A673 (cell line): ENCODE results near the gene NKD2. TPM values are rescaled to one million over a fixed set of nuclear protein-coding genes. Genes with fewer than 3 reads are reported as not detected.

Experiments
- BruUV-seq: library from RNA; stranded (reverse); fragments of 400-500 nt; replicated peaks from 2 replicates; lab custom pipeline; 2021; lab: Mats Ljungman, UMichigan
- CTCF ChIA-PET: fragments of 300-600 bp; sonication (Branson Sonifier 250); formaldehyde crosslinking; loops from one replicate; lab custom pipeline; 2022; ENCODE audit warnings: antibody characterized with exemption; lab: Charles Lee
- POLR2A ChIA-PET: fragments of 300-600 bp; sonication (Branson Sonifier 250); formaldehyde crosslinking; loops from one replicate; lab custom pipeline; 2022; ENCODE audit warnings: antibody characterized with exemption; ENCODE audit not compliant: low non-redundant PET; lab: Charles Lee
- DNase-seq: peaks from one replicate; pipeline ENCODE4 v3.0.0-alpha.2; 2015; ENCODE audit warnings: low spot score
- H3K27ac ChIP-seq: fragments of 200-600 bp; sonication (generic); 2 replicates; pipeline ENCODE4 v1.5.1; 2016; ENCODE audit warnings: mixed run types, low read depth, mild to moderate bottlenecking, mixed read lengths, antibody characterized with exemption, low read length; ENCODE audit not compliant: poor library complexity, severe bottlenecking
- H3K27me3 ChIP-seq: fragments of 200-600 bp; sonication (generic); replicated peaks from 2 replicates; pipeline ENCODE4 v1.6.1; 2017; ENCODE audit warnings: mixed run types, low read depth, mild to moderate bottlenecking, mixed read lengths, antibody characterized with exemption, low read length; ENCODE audit not compliant: insufficient read depth, poor library complexity
- H3K36me3 ChIP-seq: fragments of 200-600 bp; sonication (generic); 2 replicates; pipeline ENCODE4 v1.6.1; 2016; ENCODE audit warnings: mixed run types, mild to moderate bottlenecking, mixed read lengths, antibody characterized with exemption, low read length; ENCODE audit not compliant: insufficient read depth, poor library complexity, severe bottlenecking
- H3K4me1 ChIP-seq: fragments of 200-600 bp; sonication (generic); 2 replicates; pipeline ENCODE4 v1.6.1; 2017; ENCODE audit warnings: mixed run types, mild to moderate bottlenecking, mixed read lengths, antibody characterized with exemption, low read length; ENCODE audit not compliant: insufficient read depth, poor library complexity, severe bottlenecking
- H3K4me3 ChIP-seq: fragments of 200-600 bp; sonication (generic); 2 replicates; pipeline ENCODE4 v1.5.1; 2016; ENCODE audit warnings: low read depth, mixed run types, mild to moderate bottlenecking, mixed read lengths, low read length; ENCODE audit not compliant: poor library complexity, severe bottlenecking
- H3K9me3 ChIP-seq: fragments of 200-600 bp; sonication (generic); 2 replicates; pipeline ENCODE4 v1.6.1; 2016; ENCODE audit warnings: mixed run types, low read depth, mild to moderate bottlenecking, mixed read lengths, antibody characterized with exemption, low read length; ENCODE audit not compliant: poor library complexity, severe bottlenecking
- EZH2 ChIP-seq: fragments of 200-600 bp; sonication (generic); IDR thresholded peaks from 2 replicates; pipeline ENCODE4 v1.6.1; 2017; ENCODE audit warnings: borderline replicate concordance, low read depth, mild to moderate bottlenecking, mixed read lengths, antibody characterized with exemption, low read length; ENCODE audit not compliant: poor library complexity, severe bottlenecking
- intact Hi-C: fragments of 100-400 bp; cut with micrococcal nuclease; formaldehyde crosslinking; loops from one replicate; pipeline ENCODE4 v1.10.0; 2022; ENCODE audit not compliant: unreplicated experiment
- total RNA-seq: library from RNA; stranded (reverse); gene quantifications from 2 replicates; pipeline ENCODE4 v1.2.3, GENCODE V29; 2021
- TF ChIP-seq, protein P1 (sequence below): fragments of 300-800, 200-600 bp; sonication (generic); conservative IDR thresholded peaks from 2 replicates; pipeline ENCODE4 v1.5.1; 2017; ENCODE audit warnings: low read depth, mild to moderate bottlenecking, antibody characterized with exemption, low read length, moderate library complexity, mixed read lengths

The NKD2 gene
- total RNA-seq, 1 experiment from 2014 or later, result 23.5 TPM

DNA sequence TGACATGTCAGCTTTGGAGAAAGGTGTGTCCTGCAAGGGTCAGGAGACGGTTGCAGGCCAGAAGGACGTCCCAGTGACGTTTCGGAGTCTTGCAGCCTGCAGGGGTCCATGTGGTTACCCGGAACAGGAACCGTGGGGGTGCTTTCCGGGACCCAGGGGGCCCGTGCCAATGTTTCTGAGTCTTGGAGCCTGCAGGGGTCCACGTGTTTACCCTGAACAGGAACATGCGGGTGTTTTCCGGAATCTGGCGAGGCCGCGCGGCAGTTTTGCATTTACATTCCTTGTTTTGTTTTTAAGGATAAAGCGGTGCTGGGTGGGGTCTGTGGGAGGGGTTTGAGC, 30.6 kb downstream of the NKD2 start:
- peak; percentile 97 for DNase-seq
- no TSS peak for BruUV-seq
- Histone ChIP-seq H3K27me3 (no peaks in the 10 kb centered on the region), H3K9me3 (peaks cover 6% of the 10 kb centered on the region), H3K4me1 (peaks cover 22% of the 10 kb centered on the region), H3K36me3 (peaks cover 5% of the 10 kb centered on the region), H3K27ac (peak overlapping the region; percentile 96), H3K4me3 (peak overlapping the region; percentile 28)
- intact Hi-C loops, result no loop called here
- CTCF ChIA-PET, result no interaction called here
- TF ChIP-seq, protein P1, sequence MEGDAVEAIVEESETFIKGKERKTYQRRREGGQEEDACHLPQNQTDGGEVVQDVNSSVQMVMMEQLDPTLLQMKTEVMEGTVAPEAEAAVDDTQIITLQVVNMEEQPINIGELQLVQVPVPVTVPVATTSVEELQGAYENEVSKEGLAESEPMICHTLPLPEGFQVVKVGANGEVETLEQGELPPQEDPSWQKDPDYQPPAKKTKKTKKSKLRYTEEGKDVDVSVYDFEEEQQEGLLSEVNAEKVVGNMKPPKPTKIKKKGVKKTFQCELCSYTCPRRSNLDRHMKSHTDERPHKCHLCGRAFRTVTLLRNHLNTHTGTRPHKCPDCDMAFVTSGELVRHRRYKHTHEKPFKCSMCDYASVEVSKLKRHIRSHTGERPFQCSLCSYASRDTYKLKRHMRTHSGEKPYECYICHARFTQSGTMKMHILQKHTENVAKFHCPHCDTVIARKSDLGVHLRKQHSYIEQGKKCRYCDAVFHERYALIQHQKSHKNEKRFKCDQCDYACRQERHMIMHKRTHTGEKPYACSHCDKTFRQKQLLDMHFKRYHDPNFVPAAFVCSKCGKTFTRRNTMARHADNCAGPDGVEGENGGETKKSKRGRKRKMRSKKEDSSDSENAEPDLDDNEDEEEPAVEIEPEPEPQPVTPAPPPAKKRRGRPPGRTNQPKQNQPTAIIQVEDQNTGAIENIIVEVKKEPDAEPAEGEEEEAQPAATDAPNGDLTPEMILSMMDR, result no peak
- TF ChIP-seq EZH2, result no peak
- POLR2A ChIA-PET, result no interaction called here

- intact Hi-C loops, result no loop called here
- H3K4me1 ChIP-seq, result peaks cover 22% of the 10 kb centered on the region
- TF ChIP-seq, protein P1, result no peak
- no peak for TF ChIP-seq EZH2
- ChIA-PET CTCF (no interaction called here), POLR2A (no interaction called here)
- BruUV-seq, result no TSS peak
- peaks cover 3% of the 10 kb centered on the region for H3K36me3 ChIP-seq
- DNase-seq, result peak; percentile 86
- H3K27ac ChIP-seq, result peak overlapping the region; percentile 96
- H3K4me3 ChIP-seq, result no peak overlapping the region
- no peaks in the 10 kb centered on the region for H3K27me3 ChIP-seq
- peaks cover 6% of the 10 kb centered on the region for H3K9me3 ChIP-seq
Observed at GRCh38 chr5:1039706-1040260, 31.2 kb downstream of the NKD2 start.

DNA sequence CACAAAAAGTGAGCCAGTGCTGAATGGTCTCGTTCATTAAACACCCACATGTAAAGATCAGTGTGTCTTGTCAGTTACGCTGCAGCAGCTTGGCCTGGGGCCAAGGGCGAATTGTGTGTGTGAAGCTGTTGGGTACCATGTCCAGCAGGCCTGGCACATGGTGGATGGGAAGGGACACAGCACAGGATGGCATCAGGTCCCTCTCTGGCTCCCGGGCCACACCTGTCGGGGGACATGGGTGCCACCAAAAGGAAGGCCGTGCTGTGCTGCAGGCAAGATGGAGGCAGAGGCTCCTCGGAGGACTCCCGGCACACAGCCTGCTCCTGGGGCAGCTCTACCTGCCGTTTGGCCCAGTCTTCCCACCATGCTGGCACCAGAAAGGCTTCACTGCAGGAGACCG, 32.0 kb downstream of the NKD2 start:
- intact Hi-C loops, result no loop called here
- Histone ChIP-seq H3K4me3 (no peak overlapping the region), H3K4me1 (peaks cover 22% of the 10 kb centered on the region), H3K36me3 (peaks cover 3% of the 10 kb centered on the region), H3K27ac (no peak overlapping the region), H3K27me3 (no peaks in the 10 kb centered on the region), H3K9me3 (peaks cover 6% of the 10 kb centered on the region)
- TF ChIP-seq, protein P1, result no peak
- no peak for TF ChIP-seq EZH2
- POLR2A ChIA-PET, result no interaction called here
- BruUV-seq, result no TSS peak
- no peak for DNase-seq
- CTCF ChIA-PET, result no interaction called here
